GM21447 (cell line): ENCODE data around the gene FOXD1.
"Not testable (repeated sequence)": the region's sequence is repeated elsewhere in the genome, so short reads cannot be mapped to it uniquely, and the experiment has no call there.

Source experiments
- ATAC-seq: cut with Tn5 transposase; IDR thresholded peaks from one replicate; pipeline ENCODE4 v1.9.1; 2021; ENCODE audit not compliant: unreplicated experiment

The FOXD1 gene

GRCh38 chr5:73418244-73418691 is 30.3 kb downstream of the FOXD1 start:
- no peak for ATAC-seq

GRCh38 chr5:73417303-73418034 is 31.1 kb downstream of the FOXD1 start:
- ATAC-seq = no peak

GRCh38 chr5:73415617-73416016 is 33.0 kb downstream of the FOXD1 start:
- ATAC-seq = no peak

- ATAC-seq = no peak
These were observed 33.4 kb downstream of the FOXD1 start for GRCh38 chr5:73415171-73415570.

GRCh38 chr5:73412597-73412988 is 36.0 kb downstream of the FOXD1 start:
- ATAC-seq = no peak

- no peak for ATAC-seq
These were observed 36.5 kb downstream of the FOXD1 start for GRCh38 chr5:73411936-73412596.

- not testable (repeated sequence) for ATAC-seq
These were observed 38.6 kb downstream of the FOXD1 start for GRCh38 chr5:73409927-73410326.

GRCh38 chr5:73405691-73406090 is 42.9 kb downstream of the FOXD1 start:
- no peak for ATAC-seq

- ATAC-seq = no peak
These were observed 48.8 kb downstream of the FOXD1 start for GRCh38 chr5:73399775-73400174.
